Embryonic facial prominence (tissue), 1 donor: ENCODE results near the gene GPRASP1.
A peak's percentile ranks its signal among the peaks of the same experiment; 100 is the strongest.
"Not testable (repeated sequence)": the region's sequence is repeated elsewhere in the genome, so short reads cannot be mapped to it uniquely, and the experiment has no call there.

Source experiments
- DNase-seq: peaks from one replicate; pipeline ENCODE4 v3.0.0-alpha.2; 2016; ENCODE audit errors: extremely low spot score

The GPRASP1 gene, protein sequence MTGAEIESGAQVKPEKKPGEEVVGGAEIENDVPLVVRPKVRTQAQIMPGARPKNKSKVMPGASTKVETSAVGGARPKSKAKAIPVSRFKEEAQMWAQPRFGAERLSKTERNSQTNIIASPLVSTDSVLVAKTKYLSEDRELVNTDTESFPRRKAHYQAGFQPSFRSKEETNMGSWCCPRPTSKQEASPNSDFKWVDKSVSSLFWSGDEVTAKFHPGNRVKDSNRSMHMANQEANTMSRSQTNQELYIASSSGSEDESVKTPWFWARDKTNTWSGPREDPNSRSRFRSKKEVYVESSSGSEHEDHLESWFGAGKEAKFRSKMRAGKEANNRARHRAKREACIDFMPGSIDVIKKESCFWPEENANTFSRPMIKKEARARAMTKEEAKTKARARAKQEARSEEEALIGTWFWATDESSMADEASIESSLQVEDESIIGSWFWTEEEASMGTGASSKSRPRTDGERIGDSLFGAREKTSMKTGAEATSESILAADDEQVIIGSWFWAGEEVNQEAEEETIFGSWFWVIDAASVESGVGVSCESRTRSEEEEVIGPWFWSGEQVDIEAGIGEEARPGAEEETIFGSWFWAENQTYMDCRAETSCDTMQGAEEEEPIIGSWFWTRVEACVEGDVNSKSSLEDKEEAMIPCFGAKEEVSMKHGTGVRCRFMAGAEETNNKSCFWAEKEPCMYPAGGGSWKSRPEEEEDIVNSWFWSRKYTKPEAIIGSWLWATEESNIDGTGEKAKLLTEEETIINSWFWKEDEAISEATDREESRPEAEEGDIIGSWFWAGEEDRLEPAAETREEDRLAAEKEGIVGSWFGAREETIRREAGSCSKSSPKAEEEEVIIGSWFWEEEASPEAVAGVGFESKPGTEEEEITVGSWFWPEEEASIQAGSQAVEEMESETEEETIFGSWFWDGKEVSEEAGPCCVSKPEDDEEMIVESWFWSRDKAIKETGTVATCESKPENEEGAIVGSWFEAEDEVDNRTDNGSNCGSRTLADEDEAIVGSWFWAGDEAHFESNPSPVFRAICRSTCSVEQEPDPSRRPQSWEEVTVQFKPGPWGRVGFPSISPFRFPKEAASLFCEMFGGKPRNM (N-terminal part only)

DNA sequence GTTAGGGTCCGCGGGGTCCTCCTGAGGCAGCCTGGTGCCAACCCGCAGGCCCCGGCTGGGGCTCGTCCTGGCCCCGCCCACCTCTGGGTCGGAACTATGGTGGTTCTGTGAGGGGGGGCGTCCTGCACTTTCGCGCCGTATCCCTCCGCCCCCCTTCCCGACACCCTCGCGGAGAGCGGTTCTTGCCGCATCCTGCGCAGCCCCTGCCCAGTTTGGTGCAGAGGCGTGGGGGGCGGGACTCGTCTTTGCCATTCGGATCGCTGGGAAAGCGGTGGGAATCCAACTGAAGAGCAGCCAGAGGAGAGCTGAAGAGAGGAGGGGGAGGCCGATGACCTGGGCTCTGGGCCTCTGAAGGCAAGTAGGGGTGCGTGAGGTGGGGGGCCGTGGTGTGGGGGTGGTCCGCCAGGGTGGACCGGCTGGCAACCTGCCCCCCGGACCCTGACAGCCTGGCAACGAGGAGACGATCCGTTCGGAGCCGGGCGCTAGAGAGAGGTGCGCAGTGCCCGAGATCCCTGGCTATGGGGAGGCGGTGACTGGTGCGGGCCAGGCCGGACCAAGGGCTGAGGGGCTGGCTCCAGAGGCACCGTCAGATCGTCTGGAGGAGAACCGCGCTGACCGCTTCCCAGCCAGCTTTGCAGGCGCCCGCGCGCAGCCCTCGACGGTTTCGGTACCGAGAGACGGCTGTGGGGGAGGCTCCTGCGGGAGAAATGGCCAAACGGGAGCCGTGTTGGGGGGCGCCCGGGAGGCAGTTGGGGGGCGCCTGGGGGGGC, at the start of gene GPRASP1:
Gene GPRASP1, plus strand, starts transcription at position 242 of the 770 bp plus-strand sequence. CDS start 2,431 bp downstream, outside the sequence.
- DNase-seq, result peak; percentile 11

DNA sequence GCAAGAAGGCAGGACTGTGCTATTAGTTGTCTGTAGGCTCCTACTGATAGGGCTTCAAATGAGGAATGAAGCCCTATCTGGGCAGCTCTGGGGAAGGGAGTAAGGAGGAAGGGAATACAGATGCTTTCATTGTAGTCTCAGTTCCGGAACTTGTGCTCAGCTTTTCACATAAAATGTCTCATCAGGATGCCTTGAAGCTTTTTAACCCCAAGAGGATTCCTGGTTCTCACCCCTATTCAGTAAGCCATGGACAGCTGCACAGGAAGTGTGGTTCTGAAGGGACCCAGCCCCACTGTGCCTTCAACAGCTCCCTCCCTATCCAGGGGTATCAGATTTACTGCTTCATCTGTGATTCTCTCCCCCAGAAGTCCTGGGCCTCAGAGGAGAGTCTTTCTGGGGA, 47.0 kb upstream of the GPRASP1 start:
- no peak for DNase-seq

DNA sequence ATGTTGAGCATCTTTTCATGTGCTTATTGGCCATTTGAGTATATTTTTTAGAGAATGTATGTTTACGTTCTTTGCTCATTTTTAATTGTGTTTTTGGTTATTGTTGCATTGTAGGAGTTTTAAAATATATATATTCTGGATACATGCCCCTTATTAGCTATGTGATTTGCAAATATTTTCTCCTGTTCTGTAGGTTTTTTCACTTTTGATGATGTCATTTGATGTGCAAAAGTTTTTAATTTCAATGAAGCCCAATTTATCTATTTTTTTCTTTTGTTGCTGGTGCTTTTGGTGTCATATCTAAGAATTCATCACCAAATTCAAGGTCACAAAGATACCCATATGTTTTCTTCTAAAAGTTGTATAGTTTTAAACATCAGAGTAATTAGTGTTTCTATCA, 45.2 kb upstream of the GPRASP1 start:
- no peak for DNase-seq

DNA sequence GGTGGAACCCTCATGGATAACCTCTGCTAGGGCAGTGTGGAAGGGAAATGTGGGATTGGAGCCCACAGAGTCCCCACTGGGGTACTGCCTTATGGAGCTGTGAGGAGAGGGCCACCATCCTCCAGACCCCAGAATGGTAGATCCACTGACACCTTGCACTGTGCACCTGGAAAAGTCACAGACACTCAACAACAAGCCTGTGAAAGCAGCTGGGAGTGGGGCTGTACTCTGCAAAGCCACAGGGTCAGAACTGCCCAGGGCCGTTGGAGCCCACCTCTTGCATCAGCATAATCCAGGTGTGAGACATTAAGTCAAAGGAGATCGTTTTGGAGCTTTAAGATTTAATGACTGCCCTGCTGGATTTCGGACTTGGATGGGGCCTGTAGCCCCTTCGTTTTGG, 40.4 kb upstream of the GPRASP1 start:
- DNase-seq, result no peak

DNA sequence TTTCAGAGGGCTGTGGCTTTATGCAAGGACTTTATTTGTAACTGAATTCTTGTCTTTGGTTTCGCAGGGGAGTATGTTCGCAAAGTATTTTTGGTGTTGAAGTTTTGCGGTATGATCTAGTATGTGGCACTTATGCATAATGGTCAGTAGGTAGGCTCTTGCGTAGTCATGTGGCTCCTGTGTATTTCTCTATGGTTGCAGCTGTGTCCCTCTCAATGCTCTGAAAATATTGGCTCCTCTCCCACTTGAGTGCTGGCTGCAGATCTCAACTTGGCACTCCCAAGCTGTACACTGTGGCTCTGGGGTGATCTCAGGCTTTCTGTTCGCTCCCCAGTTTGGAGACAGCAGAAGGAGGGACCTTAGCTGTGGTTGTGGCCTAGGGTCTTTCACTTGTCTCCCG, 27.2 kb upstream of the GPRASP1 start:
- no peak for DNase-seq

DNA sequence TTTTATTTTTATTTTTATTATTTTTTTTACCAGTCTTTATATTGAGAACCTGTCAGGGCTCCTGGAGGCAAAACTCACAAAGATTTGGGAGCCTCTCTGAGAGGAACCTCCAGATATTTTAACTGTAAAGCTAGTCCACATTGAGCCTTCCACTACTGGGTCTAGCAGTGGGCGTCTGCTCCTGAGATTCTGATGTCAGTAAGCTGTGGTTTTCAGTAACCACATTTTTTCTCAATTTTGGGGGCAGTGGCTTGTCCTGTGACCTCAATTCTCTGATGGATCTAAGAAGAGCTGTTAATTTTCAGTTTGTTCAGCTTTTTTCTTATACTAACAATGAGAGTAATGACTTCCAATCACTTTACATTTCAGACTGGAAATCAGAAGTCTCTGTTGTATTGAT, 23.6 kb upstream of the GPRASP1 start:
- no peak for DNase-seq

DNA sequence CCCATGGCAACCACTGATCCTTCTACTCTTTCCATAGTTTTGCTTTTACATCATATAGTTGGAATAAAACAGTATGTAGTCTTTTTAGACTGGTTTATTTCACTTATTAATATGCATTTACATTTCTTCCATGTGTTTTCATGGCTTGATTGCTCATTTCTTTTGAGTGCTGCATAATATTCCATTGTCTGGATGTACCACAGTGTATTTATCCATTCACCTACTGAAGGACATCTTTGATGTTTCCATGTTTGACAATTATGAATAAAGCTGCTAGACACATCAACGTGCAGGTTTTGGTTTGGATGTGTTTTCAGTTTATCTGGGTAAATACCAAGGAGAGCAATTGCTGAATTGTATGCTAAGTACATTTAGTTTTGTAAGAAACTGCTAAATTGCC, 13.7 kb upstream of the GPRASP1 start:
- DNase-seq, result no peak

DNA sequence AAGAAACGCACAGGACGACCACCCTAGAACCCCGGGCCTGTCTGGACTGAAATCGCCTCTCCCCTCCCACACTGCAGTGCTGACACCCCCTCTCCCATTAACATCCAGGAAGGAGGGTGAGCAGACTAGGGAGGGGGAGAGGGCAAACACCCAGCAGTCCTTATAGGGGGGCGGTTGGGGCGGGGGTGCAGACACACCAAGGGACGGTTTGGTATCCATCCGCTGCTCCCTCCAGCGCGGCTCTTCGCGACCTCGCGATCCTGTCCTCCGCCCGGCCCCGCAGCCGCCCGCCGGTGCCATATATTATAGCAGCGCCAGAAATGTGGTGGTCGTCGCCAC, 411 bp upstream of the GPRASP1 start:
- no peak for DNase-seq

DNA sequence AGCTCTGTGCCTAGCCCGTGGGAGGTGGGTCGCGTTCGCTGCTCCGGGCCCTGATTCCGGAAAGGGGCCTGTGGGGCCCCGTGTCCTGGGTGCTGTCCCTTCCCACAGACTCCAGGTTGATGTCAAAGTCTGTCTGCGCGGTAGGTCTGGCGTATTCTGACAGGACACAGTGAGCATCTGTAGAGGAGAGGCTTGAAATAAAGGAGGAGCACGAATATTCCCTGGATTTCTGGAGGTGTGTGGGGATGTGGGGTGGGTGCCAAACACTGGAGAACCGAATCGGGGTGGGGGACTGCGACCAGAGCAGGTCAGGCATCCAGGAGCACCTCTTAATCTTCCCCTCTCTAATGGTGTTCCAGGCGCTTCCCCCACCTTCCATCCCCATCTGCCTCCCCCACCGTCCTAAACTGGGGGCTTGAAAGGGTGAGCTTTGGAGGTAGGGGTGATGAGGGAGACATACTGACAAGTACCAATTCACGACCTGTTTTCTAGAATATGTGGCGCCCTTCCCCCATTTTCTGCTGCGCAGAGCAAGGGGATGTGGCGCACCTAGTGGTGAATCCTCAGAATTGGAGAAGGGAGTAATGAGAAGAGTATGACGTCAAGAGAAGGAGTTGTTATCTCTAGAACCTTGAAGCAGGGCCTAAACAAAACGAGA, 877 bp downstream of the GPRASP1 start:
- DNase-seq, result peak; percentile 9

DNA sequence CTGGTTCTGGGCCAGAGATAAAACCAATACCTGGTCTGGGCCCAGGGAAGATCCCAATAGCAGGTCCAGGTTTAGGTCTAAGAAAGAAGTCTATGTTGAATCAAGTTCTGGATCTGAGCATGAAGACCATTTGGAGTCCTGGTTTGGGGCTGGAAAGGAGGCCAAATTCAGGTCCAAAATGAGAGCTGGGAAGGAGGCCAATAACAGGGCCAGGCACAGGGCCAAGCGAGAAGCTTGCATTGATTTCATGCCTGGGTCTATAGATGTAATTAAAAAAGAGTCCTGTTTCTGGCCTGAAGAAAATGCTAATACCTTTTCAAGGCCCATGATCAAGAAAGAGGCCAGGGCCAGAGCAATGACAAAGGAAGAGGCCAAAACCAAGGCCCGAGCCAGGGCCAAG, 3.4 kb downstream of the GPRASP1 start:
- DNase-seq, result no peak

DNA sequence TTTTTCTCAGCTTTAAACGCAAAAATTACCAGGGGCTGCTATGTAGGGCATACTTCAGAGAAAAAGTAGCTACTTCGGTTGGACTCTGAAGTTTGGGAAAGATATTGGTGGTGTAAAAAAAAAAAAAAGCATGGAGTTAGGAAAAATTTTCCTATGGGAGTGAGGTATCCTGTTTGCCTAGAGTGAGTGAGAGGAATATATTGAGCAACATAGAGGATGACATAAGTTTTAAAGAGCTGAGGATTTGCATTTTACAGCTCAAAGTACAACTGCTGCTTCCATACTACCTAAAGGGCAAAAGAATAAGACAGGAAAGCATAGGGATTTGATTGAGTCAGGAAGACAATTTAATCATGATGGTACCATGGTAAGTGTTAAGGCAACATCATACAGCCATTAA, 7.3 kb downstream of the GPRASP1 start:
- no peak for DNase-seq

DNA sequence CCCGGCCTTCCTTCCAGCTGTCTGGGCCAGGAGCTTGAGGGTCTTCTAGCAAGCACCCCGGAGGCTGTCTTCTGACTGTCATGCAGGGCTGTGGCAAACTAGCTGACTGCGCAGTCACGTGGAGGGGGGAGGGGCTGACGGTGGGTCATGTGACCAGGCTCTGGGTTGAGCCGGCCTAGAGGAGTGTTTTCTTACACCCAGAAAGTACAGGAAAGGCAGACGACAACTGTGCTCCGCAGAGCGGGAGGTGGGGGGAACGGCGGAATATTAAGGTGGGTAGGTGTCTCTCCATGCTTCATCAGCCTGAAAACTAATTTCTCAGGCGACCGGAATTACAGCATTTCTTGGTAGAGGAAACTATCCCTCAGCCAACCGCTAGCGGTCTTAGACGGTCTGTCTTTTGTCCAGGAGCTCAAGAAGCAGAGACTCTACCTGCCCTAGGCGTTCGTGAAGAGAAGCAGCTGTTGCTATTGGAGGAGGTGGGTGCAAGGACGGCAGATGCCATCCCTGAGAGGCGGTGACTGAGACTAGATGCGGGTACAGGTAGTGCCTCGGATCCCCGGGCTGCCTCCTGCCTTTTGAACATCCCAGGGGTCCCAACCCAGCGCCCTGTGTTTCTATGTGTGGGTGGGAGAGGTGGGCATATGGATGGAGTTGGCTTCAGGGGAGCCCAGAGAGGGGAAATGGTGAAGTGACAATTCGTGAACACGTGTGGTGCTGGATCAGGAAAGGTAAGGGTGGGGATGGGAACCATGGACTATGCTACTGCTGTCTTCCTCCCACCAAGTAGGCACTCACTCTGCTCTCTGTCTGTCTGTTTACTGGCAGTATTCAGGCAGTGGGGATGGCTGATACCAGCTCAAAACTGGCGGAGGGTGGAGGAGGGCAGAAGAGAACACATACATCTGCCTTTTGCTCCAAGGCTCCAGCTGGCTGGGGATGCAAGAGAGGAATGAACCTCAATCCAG, 8.8 kb downstream of the GPRASP1 start:
- DNase-seq, result peak; percentile 20

DNA sequence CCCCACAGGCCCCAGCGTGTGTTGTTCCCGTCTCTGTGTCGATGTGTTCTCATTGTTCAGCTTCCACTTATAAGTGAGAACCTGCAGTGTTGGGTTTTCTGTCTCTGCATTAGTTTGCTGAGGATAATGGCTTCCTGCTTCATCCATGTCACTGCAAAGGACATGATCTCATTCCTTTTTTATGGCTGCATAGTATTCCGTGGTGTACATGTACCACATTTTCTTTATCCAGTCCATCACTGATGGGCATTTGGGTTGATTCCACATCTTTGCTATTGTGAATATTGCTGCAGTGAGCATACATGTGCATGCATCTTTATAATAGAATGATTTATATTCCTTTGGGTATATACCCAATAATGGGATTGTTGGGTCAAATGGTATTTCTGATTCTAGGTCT, 12.5 kb downstream of the GPRASP1 start:
- not testable (repeated sequence) for DNase-seq

DNA sequence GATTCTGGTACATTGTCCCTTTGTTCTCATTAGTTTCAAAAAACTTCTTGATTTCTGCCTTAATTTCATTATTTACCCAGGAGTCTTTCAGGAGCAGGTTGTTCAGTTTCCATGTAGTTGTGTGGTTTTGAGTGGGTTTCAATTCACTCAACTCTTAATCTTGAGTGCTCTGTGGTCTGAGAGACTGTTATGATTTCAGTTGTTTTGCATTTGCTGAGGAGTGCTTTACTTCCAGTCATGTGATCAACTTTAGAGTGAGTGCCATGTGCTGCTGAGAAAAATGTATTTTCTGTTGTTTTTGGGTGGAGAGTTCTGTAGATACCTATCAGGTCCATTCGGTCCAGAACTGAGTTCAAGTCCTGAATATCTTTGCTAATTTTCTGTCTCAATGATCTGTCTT, 15.8 kb downstream of the GPRASP1 start:
- DNase-seq, result not testable (repeated sequence)

DNA sequence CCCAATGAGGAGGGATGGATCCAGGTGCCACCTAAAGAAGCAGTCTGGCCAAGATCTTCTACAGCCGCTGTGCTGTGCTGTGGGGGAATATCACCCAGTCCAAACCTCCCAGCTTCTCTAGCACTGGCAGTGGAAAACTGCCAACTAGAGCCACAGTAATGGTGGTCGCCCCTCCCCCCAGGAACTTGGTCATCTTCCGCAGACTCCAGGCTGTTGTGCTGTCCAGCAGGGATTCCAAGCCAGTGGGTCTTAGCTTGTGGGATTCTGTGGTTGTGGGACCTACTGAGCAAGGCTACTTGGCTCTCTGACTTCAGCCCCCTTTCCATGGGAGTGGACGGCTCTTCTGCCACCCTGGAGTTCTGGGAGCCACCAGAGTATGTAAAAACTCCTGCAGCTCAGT, 18.2 kb downstream of the GPRASP1 start:
- no peak for DNase-seq

DNA sequence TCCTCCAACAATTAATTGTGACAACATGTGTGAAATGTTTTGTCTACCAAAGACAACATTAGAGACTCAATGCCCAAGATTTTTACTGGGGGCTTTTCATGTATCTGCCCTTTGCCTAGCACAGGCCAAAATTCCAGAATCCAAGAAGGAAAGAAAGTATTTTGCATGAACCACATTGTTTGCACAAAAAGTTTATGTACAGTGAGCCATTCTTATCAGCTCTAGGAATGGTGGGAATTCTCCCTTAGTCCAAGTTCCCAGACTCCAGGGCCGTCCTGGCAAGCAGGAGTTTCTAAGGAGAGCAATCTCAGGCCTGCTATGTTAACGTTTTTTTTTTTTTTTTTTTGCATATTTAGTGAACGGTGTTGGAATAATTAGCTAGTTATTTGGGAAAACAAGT, 21.6 kb downstream of the GPRASP1 start:
- DNase-seq, result no peak

DNA sequence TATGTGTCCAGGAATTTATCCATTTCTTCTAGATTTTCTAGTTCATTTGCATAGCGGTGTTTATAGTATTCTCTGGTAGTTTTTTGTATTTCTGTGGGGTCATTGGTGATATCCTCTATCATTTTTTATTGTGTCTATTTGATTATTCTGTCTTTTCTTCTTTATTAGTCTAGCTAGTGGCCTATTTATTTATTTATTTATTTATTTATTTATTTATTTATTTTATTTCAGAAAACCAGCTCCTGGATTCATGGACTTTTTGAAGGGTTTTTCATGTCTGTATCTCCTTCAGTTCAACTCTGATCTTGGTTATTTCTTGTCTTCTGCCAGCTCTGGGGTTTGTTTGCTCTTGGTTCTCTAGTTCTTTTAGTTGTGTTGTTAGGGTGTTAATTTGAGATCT, 26.2 kb downstream of the GPRASP1 start:
- DNase-seq, result not testable (repeated sequence)

DNA sequence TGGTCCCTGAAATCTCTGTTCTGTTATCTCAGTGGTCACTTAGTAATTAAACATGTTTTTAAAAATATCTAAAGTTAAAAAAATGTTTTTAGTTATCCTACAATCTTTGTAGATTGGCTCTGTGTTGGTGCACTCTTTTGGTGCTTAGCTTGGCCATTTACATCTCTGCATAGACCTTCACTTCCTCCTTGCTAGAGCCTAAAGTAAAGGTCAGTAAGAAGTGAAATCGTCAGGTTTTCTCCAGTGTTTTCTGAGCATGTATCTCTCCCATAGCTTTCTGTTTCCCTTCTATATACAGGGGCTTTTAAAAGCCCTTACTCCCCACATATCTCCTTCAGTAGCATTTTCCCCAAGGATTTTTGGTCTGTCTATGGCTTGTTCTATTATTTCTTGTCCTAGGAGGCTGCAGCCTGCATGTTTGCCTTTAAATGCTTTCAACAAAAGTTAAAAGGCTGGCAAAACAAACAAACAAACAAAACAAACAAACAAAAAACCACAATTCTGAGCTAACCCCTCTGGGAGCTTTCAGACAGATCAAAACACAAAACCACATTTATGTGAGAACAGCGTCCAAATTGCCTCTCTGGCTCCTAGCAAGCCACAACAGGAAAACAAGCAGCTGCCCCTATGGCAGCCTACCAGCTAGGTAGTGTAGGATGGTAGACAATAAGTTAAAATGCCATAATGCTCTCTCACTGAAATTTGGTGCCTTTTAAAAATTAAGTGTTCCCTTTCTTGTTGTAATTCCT, 33.7 kb downstream of the GPRASP1 start:
- no peak for DNase-seq

DNA sequence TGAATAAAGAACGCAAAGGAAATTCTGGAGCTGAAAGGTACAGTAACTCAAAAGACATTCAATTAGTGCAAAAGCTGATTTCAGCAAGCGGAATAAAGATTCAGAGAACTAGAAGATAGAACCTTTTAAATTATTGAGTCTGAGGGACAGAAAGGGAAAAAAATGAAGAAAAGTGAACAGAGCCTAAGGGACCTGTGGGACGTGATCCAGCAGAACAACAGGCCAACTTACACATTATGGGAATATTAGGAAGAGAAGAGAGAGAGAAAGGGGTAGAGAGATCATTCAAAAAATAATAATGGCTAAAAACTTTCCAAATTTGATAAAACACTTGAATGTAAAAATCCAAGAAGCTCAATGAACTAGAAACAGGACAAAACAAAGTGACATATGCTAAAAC, 43.5 kb downstream of the GPRASP1 start:
- no peak for DNase-seq
